Measurements from ENCODE around the gene S1PR4.

S1PR4 gene

DNA sequence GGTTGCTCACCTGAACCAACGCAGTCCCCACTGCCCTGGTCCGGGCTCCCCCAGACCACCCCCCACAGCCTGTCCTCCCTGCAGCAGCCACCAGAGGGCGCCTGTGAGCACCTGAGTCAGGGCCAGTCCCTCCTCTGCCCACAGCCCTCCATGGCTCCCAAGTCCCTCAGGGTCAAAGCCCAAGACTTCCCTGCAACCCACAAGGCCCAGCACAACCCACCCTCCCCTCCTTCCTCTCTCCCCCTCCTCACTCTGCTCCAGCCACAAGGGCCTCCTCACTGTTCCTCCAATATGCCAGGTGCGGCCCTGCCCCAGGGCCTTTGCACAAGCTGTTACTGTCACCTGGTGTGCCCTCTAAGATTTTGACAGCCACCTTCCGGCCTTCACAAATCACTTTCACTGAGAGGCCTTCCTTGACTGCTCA, 31.9 kb upstream of the S1PR4 start:
- TF ChIP-seq CTCF (IDR thresholded peaks at IDR 0.05; ENCODE audit: low read length, missing control alignments): peak; percentile 81
- no peak overlapping the region for H3K4me3 ChIP-seq (replicated peaks; ENCODE audit: low read depth, low read length)
- no peak for DNase-seq (ENCODE audit: low read depth)

DNA sequence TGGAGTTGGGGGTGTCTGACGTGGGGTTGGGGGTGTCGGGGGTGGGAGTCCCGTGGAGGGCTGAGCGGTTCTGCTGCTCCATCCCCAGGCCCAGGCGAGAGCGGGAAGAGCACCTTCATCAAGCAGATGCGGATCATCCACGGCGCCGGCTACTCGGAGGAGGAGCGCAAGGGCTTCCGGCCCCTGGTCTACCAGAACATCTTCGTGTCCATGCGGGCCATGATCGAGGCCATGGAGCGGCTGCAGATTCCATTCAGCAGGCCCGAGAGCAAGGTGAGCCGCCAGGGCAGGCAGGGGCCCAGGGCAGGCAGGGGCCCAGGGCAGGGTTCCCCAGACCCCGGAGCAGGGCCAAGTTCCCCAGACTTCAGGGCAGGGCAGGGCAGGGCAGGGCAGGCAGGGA, 30.1 kb upstream of the S1PR4 start:
- no peak for TF ChIP-seq CTCF (IDR thresholded peaks at IDR 0.05; ENCODE audit: low read length, missing control alignments)
- no peak for DNase-seq (ENCODE audit: low read depth)
- no peak overlapping the region for H3K4me3 ChIP-seq (replicated peaks; ENCODE audit: low read depth, low read length)

- H3K4me3 ChIP-seq (replicated peaks; ENCODE audit: low read depth, low read length): no peak overlapping the region
- TF ChIP-seq CTCF (IDR thresholded peaks at IDR 0.05; ENCODE audit: low read length, missing control alignments): no peak
- no peak for DNase-seq (ENCODE audit: low read depth)
Observed at GRCh38 chr19:3149089-3149488, 29.5 kb upstream of the S1PR4 start.

DNA sequence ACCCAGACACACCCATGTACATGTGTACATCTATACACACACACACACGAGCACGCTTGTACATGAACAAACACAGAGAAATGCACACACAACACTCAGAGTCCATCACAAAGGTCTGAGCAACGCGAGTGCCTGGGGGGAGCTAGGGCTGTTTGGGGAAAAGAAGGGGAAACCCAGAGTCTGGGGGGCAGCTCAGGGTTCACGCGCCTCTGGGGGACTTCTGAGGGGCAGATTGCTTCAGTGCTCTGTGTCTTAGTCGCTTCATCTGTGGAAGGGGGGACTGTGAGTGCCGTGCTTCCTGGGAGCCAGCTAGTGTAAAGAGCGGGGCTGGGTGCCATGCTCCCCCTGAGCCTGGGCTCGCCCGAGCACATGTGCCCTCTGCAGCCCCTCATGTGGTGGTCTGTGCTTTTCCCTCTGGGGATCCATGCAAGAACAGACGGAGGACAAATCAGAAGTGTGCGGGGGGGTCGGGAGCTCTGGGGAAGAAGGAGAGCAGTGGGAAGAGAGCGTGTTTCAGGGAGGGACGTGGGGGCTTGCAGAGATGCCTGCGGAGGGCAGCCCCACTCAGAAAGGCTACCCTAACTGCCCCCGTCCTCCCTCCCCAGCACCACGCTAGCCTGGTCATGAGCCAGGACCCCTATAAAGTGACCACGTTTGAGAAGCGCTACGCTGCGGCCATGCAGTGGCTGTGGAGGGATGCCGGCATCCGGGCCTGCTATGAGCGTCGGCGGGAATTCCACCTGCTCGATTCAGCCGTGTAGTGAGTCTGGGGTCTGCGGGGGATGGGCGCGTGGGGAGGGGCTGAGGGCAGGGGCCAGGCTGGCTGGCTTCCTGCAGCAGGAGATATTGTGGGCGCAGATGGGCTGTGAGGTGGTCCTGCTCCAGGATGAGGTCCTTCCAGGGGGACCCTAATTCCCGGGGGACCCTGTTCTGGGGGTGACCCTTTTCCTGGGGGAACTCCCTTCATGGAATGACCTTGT, 28.8 kb upstream of the S1PR4 start:
- H3K4me3 ChIP-seq (replicated peaks; ENCODE audit: low read depth, low read length): no peak overlapping the region
- no peak for DNase-seq (ENCODE audit: low read depth)
- TF ChIP-seq CTCF (IDR thresholded peaks at IDR 0.05; ENCODE audit: low read length, missing control alignments): no peak

- no peak overlapping the region for H3K4me3 ChIP-seq (replicated peaks; ENCODE audit: low read depth, low read length)
- no peak for DNase-seq (ENCODE audit: low read depth)
- TF ChIP-seq CTCF (IDR thresholded peaks at IDR 0.05; ENCODE audit: low read length, missing control alignments): no peak
Observed at GRCh38 chr19:3150739-3151329, 27.7 kb upstream of the S1PR4 start.

DNA sequence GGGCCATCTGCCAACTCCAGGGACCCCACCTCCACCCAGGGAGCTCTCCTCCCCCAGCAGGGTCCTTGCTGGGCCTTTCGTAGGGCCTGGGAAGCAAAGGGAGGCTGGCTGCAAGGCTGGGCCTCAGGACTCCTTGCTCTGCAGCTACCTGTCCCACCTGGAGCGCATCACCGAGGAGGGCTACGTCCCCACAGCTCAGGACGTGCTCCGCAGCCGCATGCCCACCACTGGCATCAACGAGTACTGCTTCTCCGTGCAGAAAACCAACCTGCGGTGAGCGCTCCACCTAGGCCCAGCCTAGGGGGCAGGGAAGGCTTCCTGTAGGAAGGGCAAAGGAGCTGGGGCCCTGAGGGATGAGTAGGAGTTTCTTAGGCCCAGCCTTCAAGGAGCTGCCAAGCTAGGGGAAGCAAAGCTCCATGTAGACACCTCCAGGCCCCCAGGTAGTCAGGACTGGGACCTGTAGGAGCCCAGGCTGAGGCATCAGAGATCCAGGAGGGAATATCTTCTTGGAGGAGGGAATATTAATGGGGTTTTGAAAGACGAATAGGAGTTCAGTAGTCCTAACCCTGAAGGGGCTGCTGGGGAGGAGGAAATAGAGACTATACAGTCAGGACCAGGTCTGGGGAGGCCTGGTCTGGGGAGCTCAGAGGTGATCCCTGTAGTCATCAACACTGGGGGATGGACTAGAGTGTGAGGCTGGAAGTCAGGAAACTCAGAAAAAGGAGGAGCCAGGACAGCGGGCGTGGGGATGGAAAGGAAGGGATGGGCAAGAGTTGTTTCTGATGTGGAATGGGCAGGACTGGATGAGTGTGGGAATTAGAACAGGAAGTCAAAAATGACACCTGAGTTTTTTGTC, 26.8 kb upstream of the S1PR4 start:
- H3K4me3 ChIP-seq (replicated peaks; ENCODE audit: low read depth, low read length): no peak overlapping the region
- no peak for TF ChIP-seq CTCF (IDR thresholded peaks at IDR 0.05; ENCODE audit: low read length, missing control alignments)
- peak; percentile 39 for DNase-seq (ENCODE audit: low read depth)

Measured in fibroblast of pulmonary artery (primary cell).